IPS-18a (cell line): ENCODE data around the gene BCL6B.

Experiments
- H3K27ac ChIP-seq: one replicate; pipeline ENCODE4 v1.5.1; 2013; ENCODE audit warnings: low read length
- H3K27me3 ChIP-seq: one replicate; pipeline ENCODE4 v1.6.1; 2013; ENCODE audit warnings: mild to moderate bottlenecking, low read length; ENCODE audit not compliant: control insufficient read depth, insufficient read depth
- H3K36me3 ChIP-seq: one replicate; pipeline ENCODE4 v1.6.1; 2013; ENCODE audit warnings: low read depth, low read length; ENCODE audit not compliant: control insufficient read depth
- H3K4me1 ChIP-seq: one replicate; pipeline ENCODE4 v1.6.1; 2013; ENCODE audit warnings: low read depth, low read length; ENCODE audit not compliant: control insufficient read depth
- H3K4me3 ChIP-seq: one replicate; pipeline ENCODE4 v1.5.1; 2013; ENCODE audit warnings: low read length
- H3K9ac ChIP-seq: one replicate; pipeline ENCODE4 v1.6.1; 2013; ENCODE audit warnings: mild to moderate bottlenecking, low read length, moderate library complexity
- H3K9me3 ChIP-seq: one replicate; pipeline ENCODE4 v1.6.1; 2013; ENCODE audit warnings: low read depth, low read length; ENCODE audit not compliant: control insufficient read depth

The BCL6B gene

GRCh38 chr17:7021993-7022778 lies 664 bp upstream of the BCL6B start:
- Histone ChIP-seq H3K9me3 (no peaks in the 10 kb centered on the region), H3K4me3 (peak overlapping the region; percentile 72)

GRCh38 chr17:7023576-7024401 lies 939 bp downstream of the BCL6B start:
- peaks cover 32% of the 10 kb centered on the region for H3K27me3 ChIP-seq
- peak overlapping the region; percentile 63 for H3K9ac ChIP-seq
- no peak overlapping the region for H3K27ac ChIP-seq
- H3K36me3 ChIP-seq: no peaks in the 10 kb centered on the region
- H3K4me3 ChIP-seq: peak overlapping the region; percentile 72
- no peaks in the 10 kb centered on the region for H3K9me3 ChIP-seq
- H3K4me1 ChIP-seq: peaks cover 4% of the 10 kb centered on the region

More at GRCh38 chr17:7021993-7022778, 664 bp upstream of the BCL6B start:
- Histone ChIP-seq H3K4me1 (peaks cover 4% of the 10 kb centered on the region), H3K36me3 (peaks cover 3% of the 10 kb centered on the region), H3K9ac (peak overlapping the region; percentile 13), H3K27me3 (peaks cover 32% of the 10 kb centered on the region), H3K27ac (no peak overlapping the region)

- no peak overlapping the region for H3K4me3 ChIP-seq
- H3K36me3 ChIP-seq: no peaks in the 10 kb centered on the region
- no peak overlapping the region for H3K9ac ChIP-seq
- no peak overlapping the region for H3K27ac ChIP-seq
- peaks cover 4% of the 10 kb centered on the region for H3K4me1 ChIP-seq
- peaks cover 32% of the 10 kb centered on the region for H3K27me3 ChIP-seq
- no peaks in the 10 kb centered on the region for H3K9me3 ChIP-seq
Observed at GRCh38 chr17:7024402-7024785, 1.5 kb downstream of the BCL6B start.

GRCh38 chr17:7025245-7025644 lies 2.4 kb downstream of the BCL6B start:
- H3K27me3 ChIP-seq: peaks cover 31% of the 10 kb centered on the region
- H3K9ac ChIP-seq: no peak overlapping the region
- no peak overlapping the region for H3K27ac ChIP-seq
- no peaks in the 10 kb centered on the region for H3K9me3 ChIP-seq
- no peaks in the 10 kb centered on the region for H3K36me3 ChIP-seq
- H3K4me1 ChIP-seq: no peaks in the 10 kb centered on the region
- H3K4me3 ChIP-seq: no peak overlapping the region

- Histone ChIP-seq H3K36me3 (no peaks in the 10 kb centered on the region), H3K9ac (no peak overlapping the region), H3K9me3 (no peaks in the 10 kb centered on the region), H3K4me3 (no peak overlapping the region), H3K27ac (no peak overlapping the region), H3K27me3 (peaks cover 18% of the 10 kb centered on the region), H3K4me1 (no peaks in the 10 kb centered on the region)
Observed at GRCh38 chr17:7026471-7027115, 3.7 kb downstream of the BCL6B start.

- no peaks in the 10 kb centered on the region for H3K9me3 ChIP-seq
- no peaks in the 10 kb centered on the region for H3K36me3 ChIP-seq
- no peak overlapping the region for H3K9ac ChIP-seq
- peaks cover 12% of the 10 kb centered on the region for H3K27me3 ChIP-seq
- no peak overlapping the region for H3K4me3 ChIP-seq
- no peak overlapping the region for H3K27ac ChIP-seq
- no peaks in the 10 kb centered on the region for H3K4me1 ChIP-seq
Observed at GRCh38 chr17:7027335-7027734, 4.5 kb downstream of the BCL6B start.

- no peaks in the 10 kb centered on the region for H3K27me3 ChIP-seq
- H3K4me3 ChIP-seq: no peak overlapping the region
- H3K4me1 ChIP-seq: no peaks in the 10 kb centered on the region
- no peak overlapping the region for H3K9ac ChIP-seq
- no peaks in the 10 kb centered on the region for H3K36me3 ChIP-seq
- H3K27ac ChIP-seq: no peak overlapping the region
- no peaks in the 10 kb centered on the region for H3K9me3 ChIP-seq
Observed at GRCh38 chr17:7029096-7029495, 6.2 kb downstream of the BCL6B start.

- no peaks in the 10 kb centered on the region for H3K36me3 ChIP-seq
- H3K27ac ChIP-seq: no peak overlapping the region
- H3K9ac ChIP-seq: no peak overlapping the region
- no peaks in the 10 kb centered on the region for H3K4me1 ChIP-seq
- no peaks in the 10 kb centered on the region for H3K9me3 ChIP-seq
- no peak overlapping the region for H3K4me3 ChIP-seq
- no peaks in the 10 kb centered on the region for H3K27me3 ChIP-seq
Observed at GRCh38 chr17:7029659-7030058, 6.8 kb downstream of the BCL6B start.

- Histone ChIP-seq H3K9me3 (no peaks in the 10 kb centered on the region), H3K27ac (no peak overlapping the region), H3K9ac (peak overlapping the region; percentile 55), H3K36me3 (no peaks in the 10 kb centered on the region), H3K27me3 (no peaks in the 10 kb centered on the region), H3K4me3 (peak overlapping the region; percentile 92), H3K4me1 (peaks cover 6% of the 10 kb centered on the region)
Observed at GRCh38 chr17:7034955-7035590, 12.2 kb downstream of the BCL6B start.

- H3K9ac ChIP-seq: peak within 1 kb of the TSS; percentile 55
- peak within 1 kb of the TSS; percentile 92 for H3K4me3 ChIP-seq
- H3K27me3 ChIP-seq: no peaks in the 10 kb centered on the region
- no peaks in the 10 kb centered on the region for H3K36me3 ChIP-seq
- H3K9me3 ChIP-seq: no peaks in the 10 kb centered on the region
- peaks cover 6% of the 10 kb centered on the region for H3K4me1 ChIP-seq
- H3K27ac ChIP-seq: no peak within 1 kb of the TSS
Observed at GRCh38 chr17:7035591-7036368, 12.9 kb downstream of the BCL6B start, which contains the start of gene SLC16A13. SLC16A13 (plus strand) TSS chr17:7036015; CDS start chr17:7036383, 368 bp downstream.
